ENCODE data around the gene RILPL2. TPM values are rescaled to one million over a fixed set of nuclear protein-coding genes. Genes with fewer than 3 reads are reported as not detected.
"Not testable (repeated sequence)": the region's sequence is repeated elsewhere in the genome, so short reads cannot be mapped to it uniquely, and the experiment has no call there.

The RILPL2 gene
- total and polyA plus RNA-seq, 2 experiments from 2014 or later = 2.5 to 3.7 TPM

GRCh38 chr12:123453165-123453564 is 16.7 kb upstream of the RILPL2 start:
- Histone ChIP-seq H3K4me1 (ENCODE audit: insufficient read depth) (no peaks in the 10 kb centered on the region), H3K9me2 (replicated peaks; ENCODE audit: insufficient read depth) (no peaks in the 10 kb centered on the region), H4K20me1 (ENCODE audit: insufficient read depth, poor library complexity, severe bottlenecking) (no peaks in the 10 kb centered on the region), H3K27ac (no peak overlapping the region), H3K4me2 (no peak overlapping the region), H3K4me3 (no peak overlapping the region), H3K36me3 (replicated peaks; ENCODE audit: insufficient read depth, low read depth) (no peaks in the 10 kb centered on the region), H3K9me3 (ENCODE audit: low read depth) (no peaks in the 10 kb centered on the region), H2AFZ (no peak overlapping the region), H3K27me3 (no peaks in the 10 kb centered on the region), H3K79me2 (no peaks in the 10 kb centered on the region)
- no peak for DNase-seq (ENCODE audit: low spot score)
- 73% methylated on average over 3 of the region's 3 CpGs for whole genome bisulfite sequencing (ENCODE audit: low lambda C conversion rate, missing lambda C conversion rate)
- no peak for TF ChIP-seq EZH2phosphoT487 (IDR thresholded peaks at IDR 0.05; ENCODE audit: low read depth, severe bottlenecking, unreplicated experiment)
- TF ChIP-seq, protein P1, sequence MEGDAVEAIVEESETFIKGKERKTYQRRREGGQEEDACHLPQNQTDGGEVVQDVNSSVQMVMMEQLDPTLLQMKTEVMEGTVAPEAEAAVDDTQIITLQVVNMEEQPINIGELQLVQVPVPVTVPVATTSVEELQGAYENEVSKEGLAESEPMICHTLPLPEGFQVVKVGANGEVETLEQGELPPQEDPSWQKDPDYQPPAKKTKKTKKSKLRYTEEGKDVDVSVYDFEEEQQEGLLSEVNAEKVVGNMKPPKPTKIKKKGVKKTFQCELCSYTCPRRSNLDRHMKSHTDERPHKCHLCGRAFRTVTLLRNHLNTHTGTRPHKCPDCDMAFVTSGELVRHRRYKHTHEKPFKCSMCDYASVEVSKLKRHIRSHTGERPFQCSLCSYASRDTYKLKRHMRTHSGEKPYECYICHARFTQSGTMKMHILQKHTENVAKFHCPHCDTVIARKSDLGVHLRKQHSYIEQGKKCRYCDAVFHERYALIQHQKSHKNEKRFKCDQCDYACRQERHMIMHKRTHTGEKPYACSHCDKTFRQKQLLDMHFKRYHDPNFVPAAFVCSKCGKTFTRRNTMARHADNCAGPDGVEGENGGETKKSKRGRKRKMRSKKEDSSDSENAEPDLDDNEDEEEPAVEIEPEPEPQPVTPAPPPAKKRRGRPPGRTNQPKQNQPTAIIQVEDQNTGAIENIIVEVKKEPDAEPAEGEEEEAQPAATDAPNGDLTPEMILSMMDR (IDR thresholded peaks at IDR 0.05; ENCODE audit: poor library complexity) = no peak
- no peak for TF ChIP-seq EZH2 (IDR thresholded peaks at IDR 0.05; ENCODE audit: borderline replicate concordance)

DNA sequence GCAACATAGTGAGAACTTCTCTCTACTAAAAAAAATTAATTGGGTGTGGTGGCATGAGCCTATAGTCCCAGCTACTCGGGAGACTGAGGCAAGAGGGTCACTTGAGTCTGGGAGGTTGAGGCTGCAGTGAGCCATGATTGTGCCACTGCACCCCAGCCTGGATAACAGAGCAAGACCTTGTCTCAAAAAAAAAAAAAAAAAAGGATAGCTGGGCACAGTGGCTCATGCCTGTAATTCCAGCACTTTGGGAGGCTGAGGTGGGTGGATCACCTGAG is 15.7 kb upstream of the RILPL2 start:
- not testable (repeated sequence) for H3K4me3 ChIP-seq; H3K27me3 ChIP-seq; H2AFZ ChIP-seq; H3K36me3 ChIP-seq (replicated peaks; ENCODE audit: insufficient read depth, low read depth); H3K9me3 ChIP-seq (ENCODE audit: low read depth); H3K4me1 ChIP-seq (ENCODE audit: insufficient read depth); H4K20me1 ChIP-seq (ENCODE audit: insufficient read depth, poor library complexity, severe bottlenecking); H3K79me2 ChIP-seq; DNase-seq (ENCODE audit: low spot score); H3K4me2 ChIP-seq; H3K27ac ChIP-seq; H3K9me2 ChIP-seq (replicated peaks; ENCODE audit: insufficient read depth)
- WGBS (ENCODE audit: low lambda C conversion rate, missing lambda C conversion rate) = 41% methylated on average over 1 of the region's 1 CpG

DNA sequence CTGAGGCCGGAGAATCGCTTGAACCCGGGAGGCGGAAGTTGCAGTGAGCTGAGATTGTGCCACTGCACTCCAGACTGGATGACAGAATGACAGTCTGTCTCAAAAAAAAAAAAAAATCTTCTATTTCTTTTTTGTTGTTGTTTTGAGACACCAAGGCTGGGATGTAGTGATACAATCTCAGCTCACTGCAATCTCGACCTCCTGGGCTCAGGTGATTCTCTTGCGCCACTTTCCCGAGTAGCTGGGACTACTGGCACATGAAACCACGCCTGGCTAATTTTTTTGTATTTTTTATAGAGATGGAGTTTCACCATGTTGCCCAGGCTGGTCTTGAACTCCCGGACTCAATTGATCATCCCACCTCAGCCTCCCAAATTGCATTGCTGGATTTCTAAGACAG is 14.2 kb upstream of the RILPL2 start:
- no peaks in the 10 kb centered on the region for H3K36me3 ChIP-seq (replicated peaks; ENCODE audit: insufficient read depth, low read depth)
- H2AFZ ChIP-seq = no peak overlapping the region
- no peaks in the 10 kb centered on the region for H3K27me3 ChIP-seq
- peaks cover 10% of the 10 kb centered on the region for H3K4me1 ChIP-seq (ENCODE audit: insufficient read depth)
- no peak overlapping the region for H3K4me3 ChIP-seq
- no peak for TF ChIP-seq EZH2phosphoT487 (IDR thresholded peaks at IDR 0.05; ENCODE audit: low read depth, severe bottlenecking, unreplicated experiment)
- TF ChIP-seq, protein P1 (IDR thresholded peaks at IDR 0.05; ENCODE audit: poor library complexity) = no peak
- TF ChIP-seq EZH2 (IDR thresholded peaks at IDR 0.05; ENCODE audit: borderline replicate concordance) = no peak
- H3K9me2 ChIP-seq (replicated peaks; ENCODE audit: insufficient read depth) = no peaks in the 10 kb centered on the region
- no peak for DNase-seq (ENCODE audit: low spot score)
- H3K27ac ChIP-seq = no peak overlapping the region
- 97% methylated on average over 9 of the region's 9 CpGs for WGBS (ENCODE audit: low lambda C conversion rate, missing lambda C conversion rate)
- no peaks in the 10 kb centered on the region for H3K9me3 ChIP-seq (ENCODE audit: low read depth)
- no peaks in the 10 kb centered on the region for H3K79me2 ChIP-seq
- no peak overlapping the region for H3K4me2 ChIP-seq
- no peaks in the 10 kb centered on the region for H4K20me1 ChIP-seq (ENCODE audit: insufficient read depth, poor library complexity, severe bottlenecking)

DNA sequence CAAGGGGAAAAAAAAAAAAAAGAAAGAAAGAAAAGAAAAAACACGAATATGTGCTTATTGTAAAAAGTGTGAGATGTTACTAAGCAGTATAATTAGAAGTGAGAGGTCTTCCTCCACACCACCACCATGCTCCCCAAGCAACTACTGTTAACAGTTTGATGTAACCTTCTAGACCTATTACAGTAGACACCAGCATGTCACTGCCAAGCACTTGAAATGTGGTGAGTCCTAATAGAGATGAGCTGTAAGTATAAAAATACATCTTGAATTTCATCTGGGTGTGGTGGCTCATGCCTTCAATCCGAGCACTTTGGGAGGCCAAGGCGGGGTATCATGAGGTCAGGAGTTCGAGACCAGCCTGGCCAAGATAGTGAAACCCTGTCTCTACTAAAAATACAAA is 13.4 kb upstream of the RILPL2 start:
- Histone ChIP-seq H3K4me3 (no peak overlapping the region), H3K27ac (no peak overlapping the region), H3K9me3 (ENCODE audit: low read depth) (no peaks in the 10 kb centered on the region), H3K36me3 (replicated peaks; ENCODE audit: insufficient read depth, low read depth) (no peaks in the 10 kb centered on the region), H4K20me1 (ENCODE audit: insufficient read depth, poor library complexity, severe bottlenecking) (no peaks in the 10 kb centered on the region), H3K9me2 (replicated peaks; ENCODE audit: insufficient read depth) (no peaks in the 10 kb centered on the region), H3K79me2 (no peaks in the 10 kb centered on the region), H3K27me3 (no peaks in the 10 kb centered on the region), H2AFZ (no peak overlapping the region), H3K4me2 (no peak overlapping the region), H3K4me1 (ENCODE audit: insufficient read depth) (peaks cover 16% of the 10 kb centered on the region)
- TF ChIP-seq, protein P1 (IDR thresholded peaks at IDR 0.05; ENCODE audit: poor library complexity) = no peak
- no peak for TF ChIP-seq EZH2 (IDR thresholded peaks at IDR 0.05; ENCODE audit: borderline replicate concordance)
- TF ChIP-seq EZH2phosphoT487 (IDR thresholded peaks at IDR 0.05; ENCODE audit: low read depth, severe bottlenecking, unreplicated experiment) = no peak
- DNase-seq (ENCODE audit: low spot score) = no peak
- WGBS (ENCODE audit: low lambda C conversion rate, missing lambda C conversion rate) = 90% methylated on average over 4 of the region's 4 CpGs
